HG03103 (cell line): ENCODE data around the gene SURF2.
A peak's percentile ranks its signal among the peaks of the same experiment; 100 is the strongest.
"Not testable (repeated sequence)": the region's sequence is repeated elsewhere in the genome, so short reads cannot be mapped to it uniquely, and the experiment has no call there.

ENCODE experiments used
- ATAC-seq: cut with Tn5 transposase; IDR thresholded peaks from one replicate; pipeline ENCODE4 v1.9.1; 2021; ENCODE audit warnings: low read depth; ENCODE audit not compliant: unreplicated experiment

Gene SURF2

GRCh38 chr9:133375724-133376654 is 19.6 kb downstream of the SURF2 start, which contains the start of the genes STKLD1 and SURF4:
Gene STKLD1, plus strand, starts transcription at chr9:133376366. Its CDS starts 108 bp downstream, at chr9:133376474.
Gene SURF4, minus strand, starts transcription at chr9:133376060. Its CDS starts 91 bp downstream, at chr9:133375969.
- peak; percentile 76 for ATAC-seq

- ATAC-seq = not testable (repeated sequence)
Measured at GRCh38 chr9:133377280-133377679, 20.9 kb downstream of the SURF2 start.

- no peak for ATAC-seq
Measured at GRCh38 chr9:133377721-133378216, 21.4 kb downstream of the SURF2 start.

- no peak for ATAC-seq
Measured at GRCh38 chr9:133378408-133378962, 22.1 kb downstream of the SURF2 start.

- ATAC-seq = no peak
Measured at GRCh38 chr9:133379153-133380086, 23.1 kb downstream of the SURF2 start.

GRCh38 chr9:133380734-133381133 is 24.4 kb downstream of the SURF2 start:
- no peak for ATAC-seq

GRCh38 chr9:133382507-133383141 is 26.3 kb downstream of the SURF2 start:
- ATAC-seq = no peak

GRCh38 chr9:133383438-133383837 is 27.1 kb downstream of the SURF2 start:
- ATAC-seq = no peak

GRCh38 chr9:133384736-133385321 is 28.5 kb downstream of the SURF2 start:
- no peak for ATAC-seq

GRCh38 chr9:133385452-133385851 is 29.1 kb downstream of the SURF2 start:
- ATAC-seq = no peak

- no peak for ATAC-seq
Measured at GRCh38 chr9:133386338-133386737, 30.0 kb downstream of the SURF2 start.

- ATAC-seq = no peak
Measured at GRCh38 chr9:133387680-133388079, 31.3 kb downstream of the SURF2 start.

GRCh38 chr9:133389025-133389557 is 32.7 kb downstream of the SURF2 start:
- no peak for ATAC-seq

- no peak for ATAC-seq
Measured at GRCh38 chr9:133389562-133389961, 33.2 kb downstream of the SURF2 start.

GRCh38 chr9:133390713-133391112 is 34.4 kb downstream of the SURF2 start:
- no peak for ATAC-seq

GRCh38 chr9:133391449-133391848 is 35.1 kb downstream of the SURF2 start:
- ATAC-seq = not testable (repeated sequence)

- not testable (repeated sequence) for ATAC-seq
Measured at GRCh38 chr9:133392308-133392707, 36.0 kb downstream of the SURF2 start.

GRCh38 chr9:133393399-133393798 is 37.0 kb downstream of the SURF2 start:
- no peak for ATAC-seq

GRCh38 chr9:133394687-133395271 is 38.4 kb downstream of the SURF2 start:
- no peak for ATAC-seq
